GM19035 (cell line): Measurements from ENCODE around the gene DDX1.

Experiments
- ATAC-seq: cut with Tn5 transposase; IDR thresholded peaks from one replicate; pipeline ENCODE4 v1.9.1; 2021; ENCODE audit not compliant: unreplicated experiment

Gene DDX1

DNA sequence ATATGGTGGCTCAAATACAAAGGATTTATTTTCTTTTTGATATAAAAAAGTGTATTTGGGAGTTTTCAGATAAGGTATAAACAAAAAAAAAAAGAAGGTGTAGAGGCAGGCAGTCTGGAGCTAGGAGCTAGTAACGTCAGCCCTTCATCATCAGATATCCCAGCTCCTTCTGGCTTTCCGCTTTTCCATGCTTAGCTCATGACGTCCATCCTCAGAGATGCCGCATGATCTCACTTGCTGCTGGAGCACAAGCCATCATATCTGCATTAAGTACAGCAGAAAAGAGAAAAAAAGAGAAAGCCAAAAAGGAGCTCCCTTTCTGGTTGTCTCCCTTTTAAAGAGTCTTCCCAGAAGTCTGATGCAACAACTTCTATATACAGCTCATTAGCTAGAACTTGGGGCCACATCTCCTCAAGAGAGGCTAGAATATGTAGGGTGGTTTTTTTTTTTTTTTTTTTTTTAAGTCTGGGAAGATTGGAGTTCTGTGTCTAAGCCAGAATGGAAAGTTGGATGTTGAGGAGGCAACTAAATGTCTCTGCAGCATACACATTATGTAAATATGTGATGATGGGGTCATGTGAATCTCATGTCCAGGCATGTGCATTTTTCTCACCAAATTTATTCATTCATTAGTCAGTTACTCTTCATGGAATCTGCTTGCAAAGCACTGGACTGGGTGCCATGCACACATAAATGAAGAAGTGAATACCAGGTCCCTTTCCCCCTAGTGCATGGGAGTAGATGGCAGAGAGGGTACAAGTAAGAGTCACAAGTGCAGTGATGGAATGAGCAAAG lies 52.3 kb downstream of the DDX1 start:
- no peak for ATAC-seq

DNA sequence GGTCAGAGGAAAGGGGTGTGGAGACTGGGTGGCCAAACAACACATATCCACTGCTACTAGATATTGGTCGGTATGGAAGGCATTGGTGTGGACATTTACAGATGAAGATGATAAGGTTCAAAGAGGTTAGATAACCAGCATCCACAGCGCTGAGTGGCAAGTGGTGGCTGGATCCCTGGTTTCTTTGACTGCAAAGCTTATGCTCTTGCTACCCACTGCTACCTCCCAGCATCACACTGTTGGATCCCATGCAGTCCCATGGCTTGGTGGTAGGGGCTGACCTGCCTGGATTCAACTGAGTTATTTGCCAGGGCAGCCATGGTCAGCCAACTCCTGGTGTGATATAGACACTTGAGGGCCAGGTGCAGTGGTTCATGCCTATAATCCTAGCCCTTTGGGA lies 53.6 kb downstream of the DDX1 start:
- no peak for ATAC-seq

GRCh38 chr2:15645720-15646385 lies 54.2 kb downstream of the DDX1 start:
- no peak for ATAC-seq

DNA sequence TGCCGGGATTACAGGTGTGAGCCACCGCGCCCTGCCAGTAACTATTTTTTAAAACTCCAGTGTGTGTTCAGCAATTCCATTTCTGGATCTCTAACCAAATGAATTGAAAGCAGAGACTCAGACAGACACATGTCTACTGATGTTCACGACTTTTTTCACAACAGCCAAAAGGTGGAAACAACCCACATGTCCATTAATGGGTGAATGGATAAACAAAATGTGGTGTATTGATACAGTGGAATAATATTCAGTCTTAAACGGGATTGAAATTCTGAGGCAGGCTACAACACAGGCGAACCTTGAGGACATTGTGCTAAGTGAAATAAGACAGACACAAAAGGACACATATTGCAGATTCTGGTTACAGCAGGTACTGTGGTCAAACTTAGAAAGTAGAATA lies 55.0 kb downstream of the DDX1 start:
- no peak for ATAC-seq

DNA sequence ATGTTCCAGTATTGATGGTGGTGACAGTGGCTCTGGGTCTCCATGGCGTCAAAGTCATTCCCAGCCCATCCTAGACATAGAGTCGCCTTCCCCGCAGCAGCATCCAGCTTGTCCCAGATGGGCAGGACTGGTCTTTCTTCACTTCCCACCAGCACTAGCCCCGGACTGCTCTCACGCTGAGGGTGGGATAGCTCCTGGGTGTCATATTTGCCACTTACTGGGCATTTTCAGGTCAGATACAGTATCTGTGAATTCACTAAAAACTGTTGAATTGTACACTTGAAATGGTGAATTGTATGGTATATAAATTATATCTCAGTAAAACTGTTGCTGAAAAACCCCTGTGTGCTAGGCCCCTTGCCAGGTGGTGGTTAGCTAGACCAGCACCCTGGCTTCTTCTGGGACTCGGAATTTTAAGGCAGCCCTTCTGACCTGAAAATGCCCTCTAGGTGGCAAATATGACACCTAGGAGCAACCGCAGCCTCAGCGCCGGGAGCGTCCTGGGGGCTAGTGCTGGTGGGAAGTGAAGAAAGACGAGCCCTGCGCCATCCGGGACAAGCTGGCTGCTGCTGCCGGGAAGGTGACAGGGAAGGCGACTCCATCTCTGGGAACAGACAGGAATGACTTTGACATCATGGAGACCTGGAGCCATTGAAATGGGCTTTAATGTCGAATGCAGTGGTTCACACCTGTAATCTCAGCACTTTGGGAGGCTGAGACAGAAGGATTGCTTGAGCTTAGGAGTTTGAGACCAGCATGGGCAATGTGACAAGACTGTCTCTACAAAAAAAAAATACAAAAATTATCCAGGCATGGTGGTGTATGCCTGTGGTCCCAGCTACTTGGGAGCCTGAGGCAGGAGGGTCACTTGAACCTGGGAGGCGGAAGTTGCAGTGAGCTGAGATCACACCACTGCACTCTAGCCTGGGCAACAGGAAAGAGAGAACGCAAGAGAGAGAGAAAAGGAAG lies 56.2 kb downstream of the DDX1 start:
- ATAC-seq = no peak

GRCh38 chr2:15648593-15649525 lies 57.2 kb downstream of the DDX1 start:
- no peak for ATAC-seq

- ATAC-seq = no peak
Observed at GRCh38 chr2:15649561-15650255, 58.0 kb downstream of the DDX1 start.

GRCh38 chr2:15650616-15651366 lies 59.1 kb downstream of the DDX1 start:
- ATAC-seq = no peak

- no peak for ATAC-seq
Observed at GRCh38 chr2:15651367-15651727, 59.7 kb downstream of the DDX1 start.

DNA sequence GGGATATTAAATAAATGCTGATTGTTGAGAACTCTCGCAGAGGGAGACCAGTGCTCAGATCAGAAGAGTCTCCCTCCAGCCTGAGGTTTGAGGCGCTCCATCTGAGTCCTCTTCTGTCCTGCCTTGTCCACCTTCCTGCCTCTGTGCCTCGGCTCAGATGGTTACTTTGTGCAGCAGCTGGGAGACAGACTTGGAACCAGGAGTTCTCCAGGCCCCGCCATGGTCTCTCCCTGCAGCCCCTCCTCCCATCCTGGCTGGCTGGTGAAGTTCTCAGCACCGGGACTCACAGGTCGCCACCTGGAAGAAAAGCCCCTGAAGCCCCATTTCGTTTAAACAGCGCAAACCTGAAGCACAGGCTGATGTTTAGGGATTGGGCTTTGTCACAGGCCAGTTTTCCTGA lies 60.6 kb downstream of the DDX1 start:
- no peak for ATAC-seq

DNA sequence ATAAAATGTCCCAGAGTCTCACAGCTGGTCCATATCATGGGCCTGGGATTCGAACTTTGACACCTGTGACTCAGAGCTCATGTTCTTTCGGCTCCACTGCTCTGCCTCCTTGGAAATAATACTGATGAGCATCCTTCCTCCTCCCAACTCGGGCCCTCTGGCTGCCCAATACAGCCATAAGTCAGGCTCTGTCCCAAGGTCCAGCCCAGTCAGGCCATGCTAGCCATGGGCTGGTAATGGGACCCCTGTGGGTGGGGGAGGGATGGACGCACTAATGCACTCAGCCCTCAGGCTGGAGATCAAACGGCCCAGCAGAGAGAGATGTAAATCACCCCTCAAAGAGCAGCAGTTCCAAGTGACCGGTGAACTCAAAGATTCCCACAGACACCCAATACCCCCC lies 61.1 kb downstream of the DDX1 start:
- ATAC-seq = no peak

- no peak for ATAC-seq
Observed at GRCh38 chr2:15653806-15654726, 62.4 kb downstream of the DDX1 start.

- ATAC-seq = no peak
Observed at GRCh38 chr2:15654727-15655073, 63.0 kb downstream of the DDX1 start.

GRCh38 chr2:15655123-15655887 lies 63.6 kb downstream of the DDX1 start:
- no peak for ATAC-seq

DNA sequence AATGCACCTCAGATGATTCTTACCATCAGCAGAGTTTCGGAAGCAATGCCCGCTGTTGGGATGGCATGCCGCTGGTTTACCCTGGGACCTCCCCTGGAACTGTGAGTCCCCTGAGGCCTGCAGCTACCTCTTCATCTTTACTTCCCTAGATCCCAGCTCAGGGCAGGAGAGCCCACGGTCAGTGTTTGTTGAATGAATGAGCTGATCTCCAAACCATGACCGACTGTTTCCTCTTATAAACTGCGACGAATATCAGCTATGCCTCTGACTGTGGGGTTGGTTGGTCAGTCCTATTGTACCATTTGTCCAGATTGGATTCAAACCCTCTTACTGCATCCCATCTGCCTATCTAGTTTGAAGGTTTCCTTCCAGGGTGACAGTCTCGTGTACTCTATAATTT lies 64.4 kb downstream of the DDX1 start:
- no peak for ATAC-seq

GRCh38 chr2:15657759-15658158 lies 66.1 kb downstream of the DDX1 start:
- ATAC-seq = no peak

GRCh38 chr2:15658911-15659310 lies 67.2 kb downstream of the DDX1 start:
- no peak for ATAC-seq
